Progenitor cell of endocrine pancreas (in vitro differentiated cells): ENCODE results near the gene ZC3H12D. TPM values are rescaled to one million over a fixed set of nuclear protein-coding genes. Genes with fewer than 3 reads are reported as not detected.

Experiments used
- DNase-seq: peaks from one replicate; pipeline ENCODE4 v3.0.0; 2021; ENCODE audit warnings: low spot score; ENCODE audit not compliant: unreplicated experiment
- H3K27ac Mint-ChIP-seq: 2 replicates; pipeline ENCODE4 v1.8.0; 2021; ENCODE audit warnings: mild to moderate bottlenecking, moderate library complexity, mixed read lengths
- H3K27me3 Mint-ChIP-seq: 2 replicates; pipeline ENCODE4 v1.8.0; 2021; ENCODE audit warnings: mixed read lengths
- H3K36me3 Mint-ChIP-seq: 2 replicates; pipeline ENCODE4 v1.8.0; 2022; ENCODE audit warnings: mixed read lengths; ENCODE audit not compliant: insufficient read depth
- H3K4me1 Mint-ChIP-seq: 2 replicates; pipeline ENCODE4 v1.8.0; 2021; ENCODE audit warnings: low read depth, mixed read lengths
- H3K4me3 Mint-ChIP-seq: 2 replicates; pipeline ENCODE4 v1.8.0; 2021; ENCODE audit warnings: low read depth, mild to moderate bottlenecking, moderate library complexity, mixed read lengths
- H3K9me3 Mint-ChIP-seq: 2 replicates; pipeline ENCODE4 v1.8.0; 2021; ENCODE audit warnings: low read depth, mixed read lengths
- total RNA-seq: library from RNA; stranded (reverse); gene quantifications from 2 replicates; pipeline ENCODE4 v1.2.1, GENCODE V29; 2021
- TF ChIP-seq, protein P1 (sequence below): fragments of 200-600 bp; sonication (generic); IDR thresholded peaks from one replicate; pipeline ENCODE4 v1.5.0; 2021; ENCODE audit warnings: antibody characterized with exemption, mild to moderate bottlenecking; ENCODE audit not compliant: unreplicated experiment

Gene ZC3H12D
- total RNA-seq, 1 donor from 2014 or later = 0.48 TPM

DNA sequence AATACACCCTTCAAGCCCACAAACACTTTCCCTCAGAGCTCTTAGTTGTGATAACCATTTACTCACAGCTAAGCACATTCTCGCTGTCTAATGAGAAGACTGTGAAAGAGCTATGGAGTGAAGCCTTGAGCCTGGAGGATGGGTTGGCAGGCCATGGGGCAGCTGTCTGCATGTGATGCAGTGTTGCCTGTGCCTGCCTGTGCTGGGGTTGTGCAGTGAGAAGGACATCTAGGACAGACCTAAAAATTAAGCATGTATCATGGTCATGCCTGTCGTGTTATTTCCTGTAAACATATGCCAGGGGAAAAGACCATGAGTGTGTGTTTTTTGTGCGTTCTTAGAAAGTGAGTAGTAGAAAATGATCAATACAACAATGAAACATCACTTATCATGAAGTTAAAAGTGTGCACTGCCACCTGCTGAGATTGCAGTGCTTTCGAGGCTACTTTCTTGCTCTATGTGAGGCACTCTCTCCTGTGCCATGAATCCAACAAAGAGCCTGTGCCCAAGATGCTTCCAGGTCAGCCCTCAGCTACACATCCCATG is 8.1 kb upstream of the ZC3H12D start:
- H3K4me3 Mint-ChIP-seq = no peak overlapping the region
- no peak for DNase-seq
- H3K27me3 Mint-ChIP-seq = no peaks in the 10 kb centered on the region

DNA sequence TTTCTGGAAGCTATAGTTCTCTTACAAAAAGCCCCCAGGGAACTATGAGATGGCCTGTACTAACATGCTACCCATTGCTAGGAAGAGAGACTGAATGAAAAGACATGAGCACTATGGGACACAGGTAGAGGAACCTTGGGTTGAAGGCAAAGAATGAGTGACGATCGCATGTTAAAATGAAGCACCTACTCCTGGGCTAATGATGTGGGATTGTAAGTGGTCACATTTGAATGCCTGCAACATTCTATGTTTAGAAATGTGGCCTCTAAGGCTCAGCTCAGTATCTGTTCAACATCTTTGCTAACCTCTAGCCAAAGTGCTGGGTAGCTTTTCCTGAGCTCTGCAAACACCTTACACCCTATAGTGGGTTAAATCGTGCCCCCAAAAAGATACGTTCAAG is 5.2 kb upstream of the ZC3H12D start:
- TF ChIP-seq, protein P1, sequence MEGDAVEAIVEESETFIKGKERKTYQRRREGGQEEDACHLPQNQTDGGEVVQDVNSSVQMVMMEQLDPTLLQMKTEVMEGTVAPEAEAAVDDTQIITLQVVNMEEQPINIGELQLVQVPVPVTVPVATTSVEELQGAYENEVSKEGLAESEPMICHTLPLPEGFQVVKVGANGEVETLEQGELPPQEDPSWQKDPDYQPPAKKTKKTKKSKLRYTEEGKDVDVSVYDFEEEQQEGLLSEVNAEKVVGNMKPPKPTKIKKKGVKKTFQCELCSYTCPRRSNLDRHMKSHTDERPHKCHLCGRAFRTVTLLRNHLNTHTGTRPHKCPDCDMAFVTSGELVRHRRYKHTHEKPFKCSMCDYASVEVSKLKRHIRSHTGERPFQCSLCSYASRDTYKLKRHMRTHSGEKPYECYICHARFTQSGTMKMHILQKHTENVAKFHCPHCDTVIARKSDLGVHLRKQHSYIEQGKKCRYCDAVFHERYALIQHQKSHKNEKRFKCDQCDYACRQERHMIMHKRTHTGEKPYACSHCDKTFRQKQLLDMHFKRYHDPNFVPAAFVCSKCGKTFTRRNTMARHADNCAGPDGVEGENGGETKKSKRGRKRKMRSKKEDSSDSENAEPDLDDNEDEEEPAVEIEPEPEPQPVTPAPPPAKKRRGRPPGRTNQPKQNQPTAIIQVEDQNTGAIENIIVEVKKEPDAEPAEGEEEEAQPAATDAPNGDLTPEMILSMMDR = no peak
- Mint-ChIP-seq H3K4me3 (no peak overlapping the region), H3K27me3 (peaks cover 4% of the 10 kb centered on the region), H3K4me1 (peaks cover 2% of the 10 kb centered on the region), H3K36me3 (no peaks in the 10 kb centered on the region), H3K27ac (no peak overlapping the region), H3K9me3 (no peaks in the 10 kb centered on the region)
- no peak for DNase-seq

More for the DNA sequence above, 8.1 kb upstream of the ZC3H12D start:
- TF ChIP-seq, protein P1 = no peak
- Mint-ChIP-seq H3K27ac (no peak overlapping the region), H3K4me1 (peaks cover 2% of the 10 kb centered on the region), H3K36me3 (no peaks in the 10 kb centered on the region), H3K9me3 (no peaks in the 10 kb centered on the region)

DNA sequence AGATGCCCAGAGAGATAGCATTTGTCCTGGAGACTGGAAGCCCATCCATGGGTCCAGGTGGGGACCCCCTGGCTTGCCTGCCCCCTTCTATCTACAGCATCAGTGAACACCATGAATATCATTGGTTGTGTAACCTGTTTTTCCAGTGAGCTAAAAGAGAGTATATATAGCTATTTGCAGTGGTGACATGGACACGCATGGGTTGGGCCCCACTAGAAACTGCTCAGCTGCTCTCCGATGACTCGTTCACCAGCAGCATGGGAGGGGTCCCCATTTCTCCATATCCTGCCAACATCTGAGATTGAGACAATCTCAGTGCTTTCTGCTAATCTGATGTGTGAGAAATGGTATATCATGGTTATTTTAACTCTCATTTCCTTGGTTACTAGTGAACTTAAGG is 4.0 kb upstream of the ZC3H12D start:
- no peak for DNase-seq
- Mint-ChIP-seq H3K4me3 (no peak overlapping the region), H3K27me3 (peaks cover 4% of the 10 kb centered on the region), H3K27ac (no peak overlapping the region), H3K4me1 (peaks cover 1% of the 10 kb centered on the region), H3K36me3 (no peaks in the 10 kb centered on the region), H3K9me3 (no peaks in the 10 kb centered on the region)
- TF ChIP-seq, protein P1 = no peak

DNA sequence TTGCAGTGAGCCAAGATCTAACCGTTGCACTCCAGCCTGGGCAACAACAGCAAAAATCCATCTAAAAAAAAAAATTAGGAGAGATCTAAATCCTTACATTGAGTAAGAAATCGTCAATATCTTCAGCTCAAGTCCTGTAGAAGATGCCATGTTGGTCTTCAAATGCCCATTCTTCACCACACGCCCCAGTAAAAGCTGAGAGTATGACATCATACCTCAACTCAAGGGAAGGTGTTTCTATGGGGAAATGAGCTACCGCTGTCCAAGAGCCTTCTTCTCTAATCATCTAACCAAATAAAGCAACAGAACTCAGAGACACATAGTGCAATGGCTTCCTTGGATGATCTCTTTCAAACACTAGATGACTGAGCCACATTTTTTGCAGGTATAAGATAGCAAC is 2.5 kb upstream of the ZC3H12D start:
- TF ChIP-seq, protein P1 = no peak
- Mint-ChIP-seq H3K4me1 (no peaks in the 10 kb centered on the region), H3K27me3 (peaks cover 7% of the 10 kb centered on the region), H3K36me3 (no peaks in the 10 kb centered on the region), H3K4me3 (no peak overlapping the region), H3K27ac (no peak overlapping the region), H3K9me3 (no peaks in the 10 kb centered on the region)
- no peak for DNase-seq

DNA sequence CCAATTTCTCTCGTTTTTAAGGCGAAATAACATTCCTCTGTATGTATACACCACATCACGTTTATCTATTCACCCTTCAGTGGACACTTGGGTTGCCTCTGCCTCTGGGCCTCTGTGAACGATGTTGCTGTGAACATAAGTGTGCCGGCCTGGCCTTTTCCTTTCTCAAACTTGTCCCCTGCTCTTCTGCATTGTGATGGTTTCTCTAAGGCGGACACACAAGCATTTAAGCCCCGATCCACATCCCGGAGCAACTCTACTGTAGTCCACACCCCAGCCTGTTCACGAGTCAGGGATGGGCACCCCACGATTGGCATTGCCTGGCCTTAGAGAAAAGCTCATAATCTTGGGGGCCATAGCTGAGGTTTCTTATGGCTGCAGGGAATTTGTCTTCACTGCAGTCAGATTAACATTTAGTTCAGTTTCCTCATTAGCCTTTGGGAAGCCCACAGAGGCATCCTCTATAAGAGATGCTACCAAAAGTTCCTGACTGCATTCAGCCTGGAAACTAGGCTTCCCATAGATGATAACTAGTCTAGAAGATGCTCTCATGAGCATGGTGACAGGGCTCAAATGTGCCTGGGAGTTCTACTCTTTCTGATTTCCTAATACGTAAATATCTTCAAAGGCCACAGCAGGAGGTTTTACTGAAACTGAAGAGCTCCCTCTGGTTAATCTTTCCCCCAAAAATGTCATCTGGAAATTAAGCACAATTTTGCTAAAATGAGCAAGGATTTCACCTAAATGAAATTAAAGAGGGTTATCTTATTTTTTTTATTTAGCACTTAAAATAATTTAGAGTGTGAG is 762 bp downstream of the ZC3H12D start:
- Mint-ChIP-seq H3K4me1 (no peaks in the 10 kb centered on the region), H3K36me3 (no peaks in the 10 kb centered on the region), H3K4me3 (no peak overlapping the region), H3K9me3 (no peaks in the 10 kb centered on the region), H3K27ac (no peak overlapping the region), H3K27me3 (peaks cover 15% of the 10 kb centered on the region)
- TF ChIP-seq, protein P1 = no peak
- DNase-seq = no peak
